HG03520 (cell line): Measurements from ENCODE around the gene PDHB.
"Not testable (repeated sequence)": the region's sequence is repeated elsewhere in the genome, so short reads cannot be mapped to it uniquely, and the experiment has no call there.

Source experiments
- ATAC-seq: cut with Tn5 transposase; IDR thresholded peaks from one replicate; pipeline ENCODE4 v1.9.1; 2021; ENCODE audit warnings: mild to moderate bottlenecking, moderate library complexity; ENCODE audit not compliant: unreplicated experiment

PDHB gene

DNA sequence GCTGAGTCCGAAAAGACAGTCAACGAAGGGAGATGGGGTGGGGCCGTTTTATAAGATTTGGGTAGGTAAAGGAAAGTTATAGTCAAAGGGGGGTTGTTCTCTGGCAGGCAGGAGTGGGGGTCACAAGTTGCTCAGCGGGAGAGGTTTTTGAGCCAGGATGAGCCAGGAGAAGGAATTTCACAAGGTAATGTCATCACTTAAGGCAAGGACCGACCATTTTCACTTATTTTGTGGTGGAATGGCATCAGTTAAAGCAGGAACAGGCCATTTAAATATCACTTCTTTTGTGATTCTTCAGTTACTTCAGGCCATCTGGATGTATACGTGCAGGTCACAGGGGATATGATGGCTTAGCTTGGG, 7.3 kb upstream of the PDHB start:
- ATAC-seq = not testable (repeated sequence)

DNA sequence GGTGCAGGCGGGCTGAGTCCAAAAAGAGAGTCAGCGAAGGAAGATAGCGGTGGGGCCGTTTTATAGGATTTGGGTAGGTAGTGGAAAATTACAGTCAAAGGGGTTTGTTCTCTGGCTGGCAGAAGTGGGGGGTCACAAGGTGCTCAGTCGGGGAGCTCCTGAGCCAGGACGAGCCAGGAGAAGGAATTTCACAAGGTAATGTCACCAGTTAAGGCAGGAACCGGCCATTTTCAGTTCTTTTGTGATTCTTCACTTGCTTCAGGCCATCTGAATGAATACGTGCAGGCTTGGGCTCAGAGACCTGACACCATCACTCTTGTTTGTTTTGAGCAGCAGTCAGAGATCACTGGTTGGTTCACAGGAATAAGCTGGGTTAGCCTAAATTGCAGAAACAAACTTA, 3.6 kb upstream of the PDHB start:
- not testable (repeated sequence) for ATAC-seq

DNA sequence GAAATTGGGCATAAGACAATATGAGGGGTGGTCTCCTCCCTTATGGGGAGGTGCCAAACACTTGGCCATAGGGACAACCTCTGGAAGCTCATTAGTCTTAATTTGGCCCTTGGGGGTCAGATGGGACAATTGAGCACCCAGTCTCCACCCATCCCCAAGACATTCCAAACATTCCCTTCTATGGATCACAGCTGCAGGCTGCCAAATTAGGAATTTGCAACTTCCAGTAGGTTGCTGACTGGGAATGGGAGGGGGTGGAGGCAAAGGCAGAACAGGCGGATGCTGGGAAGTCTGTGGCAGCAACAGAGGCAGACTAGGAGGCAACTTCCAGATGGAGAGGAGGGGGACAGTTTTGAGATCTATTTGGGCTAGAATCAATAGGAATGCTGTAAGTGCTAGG, 1.4 kb upstream of the PDHB start:
- ATAC-seq = no peak

DNA sequence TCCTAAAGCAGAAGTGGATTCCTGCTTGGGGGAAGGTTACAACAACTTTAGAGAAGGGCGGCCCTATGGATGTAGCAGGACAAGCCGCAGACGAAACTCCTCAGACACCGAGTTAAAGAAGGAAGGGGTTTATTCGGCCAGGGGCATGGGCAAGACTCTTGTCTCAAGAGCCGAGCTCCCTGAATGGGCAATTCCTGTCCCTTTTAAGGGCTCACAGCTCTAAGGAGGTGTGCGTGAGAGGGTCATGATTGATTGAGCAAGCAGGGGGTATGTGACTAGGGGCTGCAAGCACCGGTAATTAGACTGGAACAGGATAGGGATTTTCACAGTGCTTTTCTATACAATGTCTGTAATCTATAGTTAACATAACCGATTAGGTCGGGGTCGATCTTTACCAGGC, 879 bp upstream of the PDHB start:
- ATAC-seq = no peak

DNA sequence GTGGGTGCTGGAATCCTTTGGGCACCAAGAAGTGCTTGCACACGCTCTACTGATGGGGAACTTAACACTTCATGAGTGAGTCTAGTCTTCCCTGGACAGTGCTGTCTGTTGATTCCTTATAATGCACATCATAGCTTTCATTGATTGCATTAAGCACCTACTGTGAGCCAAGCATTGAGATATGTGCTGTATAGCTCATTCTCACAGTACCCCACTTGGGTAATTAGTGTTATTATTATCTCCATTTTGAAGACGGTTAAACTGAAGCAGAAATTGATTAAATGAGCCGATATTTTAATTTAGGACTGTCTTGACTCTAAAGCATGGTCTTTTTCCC, 504 bp upstream of the PDHB start:
- ATAC-seq = peak; percentile 2

DNA sequence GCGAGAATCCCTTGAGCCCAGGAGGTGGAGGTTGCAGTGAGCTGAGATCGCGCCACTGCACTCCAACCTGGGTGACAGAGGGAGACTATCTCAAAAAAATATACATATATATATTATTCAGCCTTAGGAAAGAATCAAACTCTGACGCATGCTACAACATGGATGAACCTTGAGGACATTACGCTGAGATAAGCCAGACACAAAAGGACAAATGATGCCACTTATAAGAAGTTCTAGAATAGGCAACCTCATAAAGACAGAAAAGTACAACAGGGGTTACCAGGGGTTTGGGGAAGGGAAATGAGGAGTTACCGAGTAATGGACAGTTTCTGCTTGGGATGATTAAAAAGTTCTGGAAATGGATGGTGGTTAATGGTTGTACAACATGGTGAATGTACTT, 727 bp downstream of the PDHB start:
- ATAC-seq = no peak

DNA sequence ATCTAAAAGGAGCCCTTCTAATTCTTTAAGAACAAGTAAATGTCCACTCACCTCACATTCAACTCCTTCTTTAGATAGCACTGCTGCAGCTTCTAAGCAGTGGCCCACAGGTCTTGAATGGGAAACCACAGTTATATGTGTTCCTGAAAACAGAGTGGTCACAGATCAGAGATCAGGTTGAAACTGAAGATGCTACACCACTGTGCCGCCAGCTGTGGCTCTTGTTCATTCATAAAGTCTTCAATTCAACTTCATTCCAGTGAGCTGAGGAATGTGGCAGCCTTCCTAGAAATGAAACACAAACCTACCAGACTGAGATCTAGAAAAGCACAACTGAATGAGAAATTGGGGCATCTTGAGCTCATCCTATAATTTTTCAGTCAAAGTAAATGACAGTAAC, 4.0 kb downstream of the PDHB start:
- ATAC-seq = peak; percentile 29

DNA sequence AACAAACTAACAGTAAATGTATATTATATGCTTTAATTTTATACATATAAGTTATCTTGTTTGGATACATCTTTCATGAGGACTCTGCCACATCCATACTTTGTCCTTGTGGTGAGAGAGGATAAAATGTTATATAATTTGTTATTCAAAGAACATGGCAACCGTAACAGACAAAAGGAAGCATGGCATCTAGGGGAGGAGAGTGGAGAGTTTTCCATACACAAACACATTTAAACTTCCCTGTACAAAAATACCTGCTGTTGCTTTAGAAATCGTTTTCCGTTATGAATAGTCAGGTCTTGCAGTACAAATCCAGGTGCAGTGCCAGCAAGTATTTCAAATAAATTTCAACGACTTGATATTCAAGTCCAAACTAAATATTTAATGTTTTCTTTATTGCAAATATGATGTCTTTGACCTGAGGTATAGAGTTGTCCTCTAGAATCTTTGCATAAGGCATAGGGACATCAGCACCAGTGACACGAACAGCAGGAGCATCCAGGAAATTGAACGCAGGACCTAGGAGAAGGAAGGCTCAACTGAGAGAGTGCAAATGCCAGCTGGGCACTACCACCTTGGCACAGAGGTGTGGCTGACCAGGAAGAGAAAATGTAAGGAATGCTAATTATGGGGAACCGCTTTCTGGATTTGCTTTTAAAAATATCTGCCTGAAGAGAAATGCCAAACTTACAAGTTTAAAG, 5.8 kb downstream of the PDHB start:
- no peak for ATAC-seq

DNA sequence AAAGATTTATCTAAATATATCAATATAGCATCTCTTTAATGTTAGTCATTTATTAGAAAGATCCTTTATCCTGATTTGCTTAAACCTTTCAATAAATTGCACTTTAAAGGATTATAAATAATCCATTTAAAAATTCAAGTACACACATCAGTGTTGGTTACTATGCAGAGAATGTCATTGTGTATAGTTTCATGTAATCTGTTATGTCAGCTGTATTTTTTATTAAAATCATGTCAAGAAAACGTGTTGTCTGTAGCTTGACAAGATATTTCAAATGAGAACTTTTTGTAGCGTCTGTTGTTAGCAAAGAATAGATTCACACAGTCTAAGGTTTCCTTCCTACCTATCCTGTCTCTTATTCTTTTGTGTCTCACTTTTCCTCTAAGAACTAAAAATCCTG, 7.8 kb downstream of the PDHB start:
- ATAC-seq = no peak

DNA sequence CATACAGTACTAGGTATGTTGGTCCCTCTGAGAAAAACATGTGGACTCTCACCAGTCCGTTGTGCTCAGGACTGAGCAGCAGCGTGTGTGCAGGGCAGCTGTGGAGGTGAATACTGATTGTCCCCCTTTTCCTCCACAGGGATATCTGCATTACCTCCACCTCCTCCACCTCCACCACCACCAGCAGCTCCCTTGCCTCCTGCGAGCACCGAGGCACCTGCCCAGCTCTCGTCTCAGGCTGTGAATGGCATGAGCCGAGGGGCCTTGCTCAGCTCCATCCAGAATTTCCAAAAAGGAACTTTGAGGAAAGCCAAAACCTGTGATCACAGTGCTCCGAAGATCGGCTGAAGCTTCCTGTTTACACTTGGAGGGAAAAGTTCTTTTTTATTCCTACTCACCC, 9.0 kb downstream of the PDHB start:
- ATAC-seq = no peak

DNA sequence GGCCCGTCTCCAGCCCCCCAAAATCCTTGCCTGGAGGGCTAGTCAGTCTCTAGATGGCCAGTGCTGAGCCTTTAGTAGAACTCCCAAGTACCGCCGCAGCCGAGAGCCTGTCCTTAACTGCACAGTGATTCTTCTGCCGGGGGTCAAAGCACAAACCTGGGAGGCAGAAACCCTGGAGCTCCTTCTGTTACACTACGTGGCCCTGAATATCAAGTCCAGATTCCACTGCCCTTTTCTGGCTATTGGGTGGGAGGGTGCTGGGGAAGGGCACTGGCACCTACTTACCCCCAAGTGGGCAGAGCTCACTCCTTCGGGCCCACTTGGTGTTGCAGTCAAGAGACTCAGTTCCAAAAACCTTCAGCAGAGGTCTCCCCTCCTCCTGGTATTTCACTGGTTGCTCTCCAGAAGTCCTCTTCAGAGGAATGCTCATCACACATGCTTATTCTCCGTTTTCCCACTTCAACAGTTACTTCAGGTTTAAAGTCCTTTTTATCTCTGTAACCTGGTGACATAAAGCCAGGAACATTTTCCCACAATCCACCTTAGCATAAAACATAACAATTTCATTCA, 10.8 kb downstream of the PDHB start:
- no peak for ATAC-seq

DNA sequence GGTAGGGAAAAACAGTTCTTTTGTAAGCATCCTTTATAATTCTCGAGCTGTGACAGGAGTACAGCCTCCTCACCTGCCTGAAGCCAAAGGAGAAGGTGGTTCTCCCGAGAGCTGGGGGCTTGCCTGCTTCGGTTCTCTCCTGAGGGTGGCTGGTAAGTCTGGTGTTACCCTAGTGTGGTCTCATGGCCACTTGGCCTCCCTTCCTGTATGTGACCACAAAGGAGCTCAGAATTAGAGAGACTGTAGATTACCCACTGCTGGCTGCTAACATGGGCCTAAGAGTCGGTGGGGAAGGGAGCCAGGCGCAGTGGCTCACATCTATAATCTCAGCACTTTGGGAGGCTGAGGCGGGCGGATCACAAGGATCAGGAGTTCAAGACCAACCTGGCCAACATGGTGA, 12.6 kb downstream of the PDHB start:
- ATAC-seq = no peak

DNA sequence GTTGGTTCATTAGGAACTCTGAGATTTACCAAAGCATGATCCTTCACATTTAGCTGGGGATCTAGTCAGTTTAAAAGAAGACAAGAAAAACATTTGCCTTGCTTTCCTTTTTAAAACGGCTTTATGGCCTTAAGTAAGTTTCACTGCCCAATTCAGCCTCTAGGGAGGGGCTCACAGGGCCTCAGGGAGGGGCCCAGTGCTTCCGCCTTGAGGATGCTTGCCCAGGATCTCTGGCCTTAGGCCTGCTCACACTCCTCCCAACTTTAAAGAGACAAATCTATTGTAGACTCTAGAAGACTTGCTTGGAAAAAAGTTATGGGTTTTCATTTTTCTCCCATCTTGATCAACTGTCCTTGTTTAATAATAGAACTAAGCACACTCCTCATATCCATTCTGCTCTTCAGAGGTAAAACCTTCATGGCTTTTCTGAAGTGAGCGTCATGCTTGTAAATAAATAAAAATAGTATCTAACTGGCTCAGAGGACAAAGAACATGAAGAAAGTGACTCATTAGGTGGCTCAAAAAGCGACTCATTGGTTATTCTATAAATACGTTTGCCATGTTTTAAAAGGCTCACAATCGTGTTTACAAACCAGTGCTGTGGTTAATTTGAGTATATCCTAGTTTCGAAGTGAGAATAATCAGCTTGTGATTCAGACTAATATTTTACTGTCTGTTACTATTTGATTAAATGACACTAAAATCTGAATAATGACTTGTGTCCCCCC, 13.7 kb downstream of the PDHB start:
- peak; percentile 68 for ATAC-seq

DNA sequence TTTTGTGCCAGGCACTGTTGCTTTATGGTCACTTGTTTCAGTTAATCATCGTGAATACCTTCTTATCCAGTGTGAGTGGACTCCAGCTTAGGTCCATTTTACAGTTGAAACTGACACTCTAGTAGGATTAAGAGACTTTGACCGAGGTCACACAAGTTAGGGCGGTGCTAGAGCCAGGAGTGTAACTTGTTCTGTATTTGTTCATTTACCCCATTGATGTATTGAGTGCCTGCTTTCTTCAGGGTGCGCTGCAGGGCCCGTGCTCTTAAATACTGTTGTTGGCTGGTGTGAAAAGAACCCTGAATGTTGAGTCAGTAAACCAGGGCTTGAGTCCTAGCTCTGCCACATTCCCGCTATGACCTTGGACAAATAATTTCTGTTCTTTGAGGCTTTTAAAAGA, 15.4 kb downstream of the PDHB start:
- no peak for ATAC-seq

DNA sequence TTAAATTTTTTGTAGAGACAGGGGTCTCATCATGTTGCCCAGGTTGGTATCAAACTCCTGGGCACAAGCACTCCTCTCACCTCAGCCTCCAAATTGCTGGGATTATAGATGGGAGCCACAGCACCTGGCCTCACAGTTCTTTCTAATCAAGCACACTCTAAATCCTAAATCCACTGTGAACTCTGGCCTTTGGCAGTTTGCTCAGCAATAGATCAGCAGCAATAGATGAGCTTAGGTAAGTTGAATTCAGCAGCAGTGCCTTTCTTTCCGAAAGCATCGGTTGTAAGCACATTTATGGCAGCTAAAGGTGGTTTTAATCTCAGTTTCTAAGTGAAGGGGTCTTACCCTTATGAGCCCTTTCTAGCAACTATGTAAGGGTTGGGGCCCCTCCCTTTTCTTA, 16.6 kb downstream of the PDHB start:
- ATAC-seq = no peak

DNA sequence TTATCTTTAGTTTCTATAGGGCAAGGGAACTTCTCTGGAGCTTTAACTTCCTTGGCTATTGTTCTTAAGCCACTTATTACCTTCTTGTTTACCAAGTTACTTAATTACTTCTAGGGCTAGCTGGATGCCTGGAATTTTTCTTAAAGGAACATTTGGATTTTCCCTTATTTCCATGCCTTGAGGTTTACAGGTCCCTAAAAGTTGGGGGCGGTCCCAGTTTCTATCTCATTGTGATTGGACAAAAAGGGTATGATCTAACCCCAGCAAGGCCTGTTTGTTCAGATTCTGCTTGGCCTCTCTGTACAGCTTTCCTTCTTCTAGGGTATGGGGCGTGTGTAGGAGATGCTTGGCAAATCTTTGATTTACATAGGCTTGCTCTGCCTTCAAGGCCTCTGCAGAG, 17.4 kb downstream of the PDHB start:
- no peak for ATAC-seq

DNA sequence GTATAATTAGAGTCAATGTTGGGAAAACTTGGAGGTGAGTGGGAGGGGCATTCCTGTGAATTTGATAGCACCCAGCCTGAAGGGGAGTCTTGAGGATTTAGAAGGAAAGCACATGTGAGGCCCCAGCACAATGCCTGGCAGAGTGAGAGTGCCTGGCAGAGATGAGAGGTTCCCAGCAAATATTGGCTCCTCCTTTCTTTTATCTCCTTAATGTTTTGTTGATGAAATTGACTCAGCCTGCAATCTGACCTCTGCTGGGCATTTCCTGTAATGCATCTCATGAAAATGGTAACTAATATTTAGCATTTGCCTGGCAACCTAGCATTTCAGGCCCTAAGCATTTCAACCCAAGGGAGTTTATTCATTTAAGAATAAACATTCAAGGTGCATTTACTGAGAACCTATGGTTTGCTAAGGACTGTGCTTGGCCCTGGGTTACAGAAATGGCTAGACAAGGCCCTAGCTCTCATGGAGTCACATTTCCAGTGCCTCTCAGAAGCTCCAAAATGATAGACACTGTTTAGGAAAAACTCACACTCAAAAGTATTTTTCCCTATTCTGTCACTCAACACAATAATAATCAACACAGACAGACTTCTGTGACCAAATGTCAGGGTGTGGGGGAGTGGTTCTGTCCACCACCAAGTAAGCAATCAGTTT, 19.0 kb downstream of the PDHB start:
- ATAC-seq = no peak

DNA sequence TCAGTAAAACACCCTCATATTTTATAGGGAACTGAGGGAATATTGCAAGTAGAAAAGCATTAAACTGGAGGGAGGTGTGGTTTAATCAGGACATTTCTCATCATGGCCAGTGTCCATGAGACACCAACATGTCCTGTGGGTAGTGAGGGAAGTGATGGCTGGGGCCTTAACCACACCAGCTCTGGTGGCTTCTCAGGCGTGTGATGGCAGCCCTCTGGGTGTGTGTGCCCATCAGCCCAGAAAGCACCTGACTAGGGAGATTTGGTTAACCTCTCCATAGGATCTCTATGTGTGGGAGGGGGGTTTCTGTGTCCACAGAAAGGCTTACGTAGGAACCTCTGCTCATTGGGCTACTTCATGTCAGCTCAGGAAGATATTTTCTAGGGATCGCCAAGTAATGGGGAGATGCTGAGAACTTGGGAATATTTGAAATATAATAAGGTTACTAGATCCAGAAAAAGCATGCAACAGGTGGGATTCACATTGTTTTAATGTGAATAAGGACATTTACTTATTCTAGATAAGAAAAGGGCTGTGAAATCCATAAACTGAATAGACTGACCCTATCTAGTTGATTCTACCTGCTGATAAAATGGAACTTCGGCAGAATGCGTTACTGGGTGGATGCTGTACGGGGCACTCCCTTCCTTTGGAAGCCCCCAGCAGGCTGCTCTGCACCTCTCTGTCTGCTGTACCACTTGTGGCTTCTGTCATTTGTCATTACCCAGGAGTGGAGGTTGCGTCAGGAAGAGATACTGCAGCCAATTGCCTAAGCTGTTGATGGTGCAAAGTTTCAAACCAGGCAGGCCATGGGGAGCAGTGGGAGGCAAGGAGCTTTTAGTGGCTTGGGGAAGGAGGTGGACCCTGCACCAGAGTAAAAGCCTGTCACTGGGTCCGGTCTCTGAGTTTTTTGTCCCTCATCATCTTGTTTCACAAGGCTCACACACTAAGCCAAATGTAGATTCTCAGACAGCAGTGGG, 21.5 kb downstream of the PDHB start:
- ATAC-seq = no peak

DNA sequence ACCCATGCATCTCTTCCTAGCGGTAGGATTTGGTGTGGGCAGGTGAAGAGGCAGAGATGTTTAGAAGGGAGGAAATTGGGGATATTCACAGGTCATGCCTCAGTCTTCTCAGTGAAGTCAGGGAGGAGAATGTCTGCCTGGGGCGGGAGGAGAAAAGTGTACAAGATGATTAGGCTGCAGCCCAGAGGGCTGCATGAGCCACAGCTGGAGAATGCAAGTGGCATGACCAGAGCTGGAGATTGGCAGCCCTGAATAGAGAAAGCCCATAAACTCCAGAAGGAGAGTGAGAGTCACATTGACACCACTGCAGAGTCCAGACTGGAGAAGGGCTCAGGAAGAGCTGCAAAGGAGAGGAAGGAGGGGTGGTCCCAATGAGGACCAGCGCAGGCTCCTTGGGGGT, 22.6 kb downstream of the PDHB start:
- no peak for ATAC-seq

DNA sequence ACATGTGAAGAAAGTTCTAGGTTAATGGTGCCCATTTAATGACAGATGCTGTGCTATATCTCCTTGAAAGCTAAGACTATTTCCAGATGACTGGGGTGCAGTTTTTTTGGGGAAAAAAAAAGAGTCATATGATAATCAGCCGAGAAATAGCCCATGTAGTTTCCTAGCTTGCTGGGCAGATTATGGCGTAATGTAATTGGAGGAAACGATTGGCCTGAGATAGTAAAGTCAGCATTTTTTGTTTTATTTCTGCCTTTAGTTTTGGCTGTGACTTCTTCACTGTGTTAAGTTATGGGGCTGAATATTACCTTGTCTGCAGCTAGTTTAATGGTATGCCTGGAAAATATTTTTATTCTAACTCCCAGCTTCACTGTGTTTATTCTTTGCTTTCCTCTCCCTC, 24.0 kb downstream of the PDHB start:
- no peak for ATAC-seq

DNA sequence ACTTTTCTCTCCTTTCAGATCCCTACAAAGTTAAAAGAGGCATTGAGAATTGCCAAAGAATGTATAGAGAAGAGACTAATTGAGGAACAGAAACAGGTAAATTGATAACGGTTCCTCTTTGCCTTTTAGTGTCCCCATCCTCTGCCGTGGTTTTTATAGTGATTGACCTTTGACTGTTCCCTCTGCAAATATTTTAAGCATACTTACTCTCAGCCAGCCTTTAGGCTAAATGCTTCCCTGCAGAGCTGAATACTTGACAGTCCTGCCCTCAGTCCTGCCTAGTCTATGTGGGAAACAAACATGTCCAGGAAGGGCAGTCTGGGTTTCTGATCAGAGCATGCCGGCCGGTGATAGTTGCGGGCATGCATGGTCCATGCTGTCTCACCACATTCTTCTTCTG, 24.7 kb downstream of the PDHB start:
- no peak for ATAC-seq
